ENCODE measurements around the gene HERC2.

DNA sequence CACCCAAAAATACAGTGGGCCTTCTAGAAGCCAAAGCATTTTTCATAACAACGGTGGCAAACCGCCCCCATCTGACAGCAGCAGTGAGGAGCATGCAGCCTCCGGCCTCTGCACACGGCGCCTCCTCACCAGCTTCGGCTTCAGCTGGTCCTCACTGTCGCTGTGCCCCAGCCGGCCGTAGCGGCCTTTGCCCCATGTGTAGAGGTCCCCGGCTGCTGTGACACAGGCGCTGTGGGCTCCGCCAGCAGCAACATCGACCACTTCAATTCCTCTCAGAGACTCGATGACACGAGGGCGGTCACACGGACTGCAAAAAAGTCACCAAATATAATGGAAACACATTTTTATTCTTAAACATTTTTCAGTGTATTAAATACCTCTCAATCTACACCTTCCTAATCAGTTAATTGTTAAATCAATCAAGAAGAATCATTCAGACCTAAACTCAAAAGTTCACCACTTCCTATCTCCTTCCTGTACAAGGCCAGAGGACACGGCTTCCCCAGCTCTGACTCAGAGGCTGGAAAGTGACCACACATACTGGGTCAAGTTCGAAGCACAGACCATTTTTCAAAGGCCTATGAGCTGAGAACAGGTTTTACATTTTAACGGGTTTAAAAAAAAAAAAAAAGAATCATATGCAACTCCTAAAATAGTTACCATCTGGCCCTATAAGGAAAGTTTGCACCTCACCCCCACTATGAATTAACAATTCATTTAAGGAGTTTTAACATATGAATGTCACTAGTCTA is 189.3 kb downstream of the HERC2 start:
- TF ChIP-seq, protein P1, sequence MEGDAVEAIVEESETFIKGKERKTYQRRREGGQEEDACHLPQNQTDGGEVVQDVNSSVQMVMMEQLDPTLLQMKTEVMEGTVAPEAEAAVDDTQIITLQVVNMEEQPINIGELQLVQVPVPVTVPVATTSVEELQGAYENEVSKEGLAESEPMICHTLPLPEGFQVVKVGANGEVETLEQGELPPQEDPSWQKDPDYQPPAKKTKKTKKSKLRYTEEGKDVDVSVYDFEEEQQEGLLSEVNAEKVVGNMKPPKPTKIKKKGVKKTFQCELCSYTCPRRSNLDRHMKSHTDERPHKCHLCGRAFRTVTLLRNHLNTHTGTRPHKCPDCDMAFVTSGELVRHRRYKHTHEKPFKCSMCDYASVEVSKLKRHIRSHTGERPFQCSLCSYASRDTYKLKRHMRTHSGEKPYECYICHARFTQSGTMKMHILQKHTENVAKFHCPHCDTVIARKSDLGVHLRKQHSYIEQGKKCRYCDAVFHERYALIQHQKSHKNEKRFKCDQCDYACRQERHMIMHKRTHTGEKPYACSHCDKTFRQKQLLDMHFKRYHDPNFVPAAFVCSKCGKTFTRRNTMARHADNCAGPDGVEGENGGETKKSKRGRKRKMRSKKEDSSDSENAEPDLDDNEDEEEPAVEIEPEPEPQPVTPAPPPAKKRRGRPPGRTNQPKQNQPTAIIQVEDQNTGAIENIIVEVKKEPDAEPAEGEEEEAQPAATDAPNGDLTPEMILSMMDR (IDR thresholded peaks at IDR 0.05), result no peak
- TF ChIP-seq POLR2A (IDR thresholded peaks at IDR 0.05), result no peak
- TF ChIP-seq EP300 (IDR thresholded peaks at IDR 0.05), result no peak

Data from ovary (tissue), 3 donors.